ENCODE measurements around the gene GJD3.
"Not testable (repeated sequence)": the region's sequence is repeated elsewhere in the genome, so short reads cannot be mapped to it uniquely, and the experiment has no call there.

Gene GJD3

DNA sequence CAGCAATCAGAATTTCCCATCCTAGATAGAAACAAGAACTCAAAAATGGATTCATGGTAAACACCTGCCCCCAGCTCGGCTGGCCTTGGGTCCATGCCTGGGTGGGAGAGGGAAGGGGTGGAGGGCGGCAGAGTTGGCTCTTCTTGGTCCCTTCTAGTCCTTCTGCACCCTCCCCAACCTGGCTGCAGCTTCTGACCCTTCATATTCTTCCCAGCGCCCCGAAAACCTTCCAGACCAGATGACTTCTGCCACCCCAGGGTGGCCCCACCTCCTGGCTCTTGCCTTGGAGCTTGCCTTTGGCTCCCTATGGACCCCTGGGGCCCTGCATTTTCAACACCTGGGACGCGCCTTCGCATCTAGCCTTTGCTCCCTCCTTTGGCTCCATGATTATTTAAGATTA is 5.4 kb upstream of the GJD3 start:
- DNase-seq (ENCODE audit: low read depth in 2 of 3, low spot score in 1 of 3), result no peak

GRCh38 chr17:40367728-40368127 is 3.2 kb upstream of the GJD3 start:
- DNase-seq (ENCODE audit: low read depth in 2 of 3, low spot score in 1 of 3), result not testable (repeated sequence)

DNA sequence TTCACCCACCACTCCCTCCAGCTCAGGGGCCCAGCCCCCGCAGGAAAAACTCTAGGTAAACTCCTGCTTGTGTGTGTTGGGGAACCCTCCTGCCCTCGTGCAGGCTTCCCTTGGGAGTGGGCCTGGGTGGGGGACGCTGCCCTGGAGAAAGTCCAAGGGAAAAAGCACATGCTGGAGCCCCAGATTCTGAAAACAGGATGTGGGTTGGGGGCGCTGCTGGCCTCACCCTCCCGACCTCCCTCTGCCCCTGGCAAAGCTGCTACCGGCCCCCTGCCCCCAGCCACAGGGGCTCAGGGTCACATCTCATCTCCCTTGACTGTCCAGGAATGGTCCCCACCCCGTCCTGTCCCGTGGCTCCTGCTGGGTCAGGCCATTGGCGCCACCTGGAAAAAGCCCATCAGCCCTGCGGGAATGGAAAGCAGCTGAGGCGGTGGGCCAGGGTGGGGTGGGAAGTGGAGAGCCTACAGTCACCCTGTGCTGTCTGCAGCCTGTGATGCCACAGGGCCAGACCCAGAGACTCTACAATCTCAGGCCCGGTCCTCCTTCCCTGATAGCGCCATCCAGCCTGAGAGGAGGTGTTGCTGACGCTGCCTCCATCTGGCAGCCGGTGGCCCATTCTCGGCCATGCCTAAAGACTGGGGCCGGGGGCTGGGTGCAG is 2.5 kb upstream of the GJD3 start:
- DNase-seq (ENCODE audit: low read depth in 2 of 3, low spot score in 1 of 3), result no peak

DNA sequence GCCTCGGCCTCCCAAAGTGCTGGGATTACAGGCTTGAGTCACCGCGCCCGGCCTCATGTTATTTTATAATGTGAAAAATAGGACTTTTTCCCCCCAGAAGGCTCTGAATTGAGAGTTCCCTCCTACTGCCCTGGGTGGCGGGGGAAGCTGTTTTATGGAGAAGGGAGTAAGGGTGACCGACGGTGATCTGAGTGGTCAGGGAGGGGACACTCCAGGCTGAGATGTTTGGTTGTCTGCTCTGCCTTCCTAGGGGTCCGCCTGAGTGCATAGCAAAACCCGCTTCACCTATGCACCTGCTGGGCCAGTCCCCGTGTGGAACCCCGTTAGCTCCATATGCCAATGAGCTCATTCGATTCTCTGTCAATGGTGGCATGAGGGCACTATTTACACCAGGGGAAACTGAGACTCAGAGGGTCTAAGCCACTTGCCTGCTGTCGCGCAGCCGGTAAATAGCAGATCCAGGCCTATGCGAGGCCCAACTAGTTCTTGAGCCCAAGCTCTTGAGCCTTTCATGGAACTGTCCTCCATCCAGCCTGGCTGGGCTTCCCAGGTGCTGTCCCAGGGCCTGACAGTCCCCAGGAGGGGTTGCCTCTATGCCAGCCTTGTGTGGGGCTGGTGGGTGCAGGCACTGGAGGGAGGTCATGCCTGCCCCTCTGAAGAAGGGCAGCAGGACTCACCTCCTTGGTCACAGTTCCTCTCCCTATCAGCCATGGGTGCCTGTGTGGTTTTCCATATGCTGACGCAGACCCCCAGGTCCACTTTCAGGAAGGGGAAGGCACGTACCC is 1.7 kb upstream of the GJD3 start:
- DNase-seq (ENCODE audit: low read depth in 2 of 3, low spot score in 1 of 3), result no peak

DNA sequence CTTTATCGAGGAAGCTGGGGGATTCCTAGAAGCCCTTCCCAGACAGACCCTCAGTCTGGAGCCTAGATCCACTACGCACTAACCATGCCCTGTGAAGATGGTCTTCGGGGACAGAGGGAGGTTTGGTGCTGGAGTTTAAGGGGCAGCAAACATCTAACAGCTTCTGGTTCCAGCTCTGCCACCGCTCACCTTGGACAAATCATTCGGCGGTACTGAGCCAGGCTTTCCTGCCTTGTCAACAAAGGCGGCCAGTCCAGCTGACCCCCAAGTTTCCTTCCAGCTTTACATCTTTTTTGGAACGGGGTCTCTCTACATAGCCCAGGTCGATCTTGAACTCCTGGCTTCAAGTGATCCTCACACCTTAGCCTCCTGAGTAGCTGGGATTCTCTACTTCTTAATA is 369 bp upstream of the GJD3 start:
- no peak for DNase-seq (ENCODE audit: low read depth in 2 of 3, low spot score in 1 of 3)

GRCh38 chr17:40363111-40363827 is 1.3 kb downstream of the GJD3 start:
- DNase-seq (ENCODE audit: low read depth in 2 of 3, low spot score in 1 of 3), result no peak

- peak; percentile 78 to 84 (median 79) for DNase-seq (ENCODE audit: low read depth in 2 of 3, low spot score in 1 of 3)
Measured at GRCh38 chr17:40362696-40363110, 1.8 kb downstream of the GJD3 start.

DNA sequence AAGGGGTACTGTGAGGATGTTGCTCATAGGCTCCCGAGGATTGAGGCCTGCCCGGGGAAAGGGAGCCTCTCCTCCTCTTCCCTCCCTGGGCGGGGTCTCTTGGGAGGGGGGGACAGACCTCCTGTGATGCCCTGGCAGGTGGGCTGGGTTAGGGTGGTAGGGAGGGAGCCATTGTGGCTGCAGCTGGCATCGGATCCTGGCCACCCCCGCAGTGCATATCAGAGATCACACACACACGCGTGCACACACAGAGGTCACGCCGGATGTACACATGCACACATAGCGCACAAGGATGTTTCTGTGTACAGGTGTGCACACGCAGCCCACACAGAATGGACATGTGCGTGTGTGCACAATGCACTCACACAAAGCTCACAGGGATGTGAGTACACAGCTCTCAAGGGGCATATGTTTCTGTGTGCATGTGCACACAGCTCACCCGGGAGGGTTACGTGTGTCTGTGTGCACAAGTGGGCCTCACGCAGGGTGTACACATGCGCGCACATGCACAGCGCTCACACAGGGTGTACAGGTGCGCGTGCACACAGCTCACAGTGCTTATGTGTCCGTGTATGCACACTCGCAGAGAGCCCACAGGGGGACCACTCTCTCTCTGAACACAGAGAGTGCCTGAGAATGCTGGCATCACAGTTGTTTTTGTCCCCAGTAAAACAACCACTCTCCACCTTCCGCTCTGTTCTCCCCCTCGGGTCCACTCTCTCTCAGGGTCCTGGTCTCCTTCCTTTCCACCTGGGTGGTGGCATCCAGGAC is 2.4 kb downstream of the GJD3 start:
- no peak for DNase-seq (ENCODE audit: low read depth in 2 of 3, low spot score in 1 of 3)

DNA sequence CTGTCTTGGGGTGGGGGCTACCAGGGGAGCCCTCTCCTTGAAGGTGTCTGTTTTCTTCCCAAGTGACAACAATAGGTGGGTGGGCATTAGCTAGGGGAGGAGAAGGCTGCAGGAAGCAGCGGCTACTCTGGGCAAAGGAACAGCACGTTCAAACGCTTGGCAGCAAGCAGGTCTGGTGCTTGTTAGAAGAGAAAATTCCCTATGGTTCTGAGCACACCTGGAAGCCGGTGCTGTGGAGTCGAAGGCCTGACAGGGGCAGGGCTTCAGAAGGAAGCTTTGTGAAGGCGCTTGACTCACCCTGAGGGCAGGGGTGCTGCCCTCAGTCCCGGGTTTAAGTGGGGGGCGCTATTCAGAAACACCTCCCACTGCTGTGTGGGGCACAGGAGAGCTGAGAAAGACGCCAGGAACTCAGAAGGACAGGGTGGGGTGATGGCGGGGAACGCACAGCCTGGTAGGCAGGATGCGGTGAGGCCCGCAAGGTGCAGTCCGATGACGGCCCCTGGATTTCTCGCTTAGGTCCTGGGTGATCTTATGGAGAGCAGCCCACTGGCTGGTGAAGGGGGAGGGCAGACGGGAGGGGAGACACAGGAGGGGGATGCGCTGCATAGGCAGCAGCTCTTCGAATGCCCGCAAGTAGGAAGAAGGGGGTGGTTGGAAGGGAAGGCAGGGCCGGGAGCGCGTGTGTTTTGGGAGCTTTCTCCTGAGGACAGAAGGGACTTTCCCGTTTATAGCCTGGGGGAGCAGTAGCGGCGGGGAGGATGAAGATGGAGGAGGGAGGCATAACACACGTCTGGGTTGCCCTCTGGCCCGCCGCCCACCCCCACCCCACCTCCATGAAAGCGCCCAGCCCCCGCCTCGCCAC is 3.2 kb downstream of the GJD3 start:
- no peak for DNase-seq (ENCODE audit: low read depth in 2 of 3, low spot score in 1 of 3)

DNA sequence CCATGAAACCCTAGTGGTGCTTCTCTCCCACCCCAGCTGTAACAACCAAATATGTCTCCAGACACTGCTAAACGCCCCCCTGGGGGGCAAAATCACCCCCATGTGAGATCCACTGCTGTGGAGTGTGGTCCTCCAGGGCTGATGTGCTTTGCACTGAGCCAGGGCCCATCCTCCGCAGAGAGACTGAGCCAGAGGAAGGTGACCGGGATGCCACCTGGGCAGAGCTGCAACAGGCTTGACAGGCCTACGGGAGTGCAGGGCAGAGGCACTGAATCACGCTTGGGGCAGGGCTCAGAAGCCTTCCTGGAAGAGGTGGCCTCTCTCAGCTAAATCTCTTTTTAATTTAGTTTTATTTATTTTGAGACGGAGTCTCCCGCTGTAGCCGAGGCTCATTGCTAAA is 4.4 kb downstream of the GJD3 start:
- DNase-seq (ENCODE audit: low read depth in 2 of 3, low spot score in 1 of 3), result no peak

DNA sequence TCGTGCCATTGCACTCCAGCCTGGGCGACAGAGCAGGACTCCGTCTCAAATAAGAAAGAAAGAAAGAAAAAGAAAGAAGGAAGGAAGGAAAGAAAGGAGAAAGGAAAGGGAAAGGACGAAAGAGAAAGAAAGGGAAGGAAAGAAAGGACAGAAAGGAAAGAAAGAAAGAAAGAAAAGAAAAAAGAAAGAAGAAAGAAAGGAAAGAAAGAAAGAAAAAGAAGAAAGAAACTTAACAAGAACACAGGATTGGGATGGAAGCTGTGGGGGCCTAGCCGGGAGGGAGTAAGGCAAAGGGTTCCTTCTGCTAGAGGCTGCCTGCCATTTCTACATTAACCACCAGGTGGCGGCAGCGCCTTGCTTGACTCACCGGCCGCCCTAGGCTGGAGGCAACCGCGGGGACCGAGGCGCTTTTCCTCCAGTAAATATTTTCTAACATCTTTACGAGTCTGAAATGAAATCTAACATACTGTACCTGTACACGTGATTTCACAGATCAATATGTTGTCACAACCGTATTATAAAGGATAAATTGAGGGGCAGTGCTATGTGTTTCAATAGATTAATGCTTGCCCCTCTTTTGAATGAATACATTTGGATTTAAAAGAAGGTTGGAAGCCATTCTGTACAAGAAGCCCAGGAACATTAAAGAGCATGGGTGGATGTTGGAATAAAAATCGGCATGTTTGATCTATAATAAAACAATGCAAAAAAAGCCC is 6.1 kb downstream of the GJD3 start:
- peak; percentile 79 to 95 (median 87) for DNase-seq (ENCODE audit: low read depth in 2 of 3, low spot score in 1 of 3)

GRCh38 chr17:40356990-40357881 is 7.3 kb downstream of the GJD3 start:
- DNase-seq (ENCODE audit: low read depth in 2 of 3, low spot score in 1 of 3), result no peak

DNA sequence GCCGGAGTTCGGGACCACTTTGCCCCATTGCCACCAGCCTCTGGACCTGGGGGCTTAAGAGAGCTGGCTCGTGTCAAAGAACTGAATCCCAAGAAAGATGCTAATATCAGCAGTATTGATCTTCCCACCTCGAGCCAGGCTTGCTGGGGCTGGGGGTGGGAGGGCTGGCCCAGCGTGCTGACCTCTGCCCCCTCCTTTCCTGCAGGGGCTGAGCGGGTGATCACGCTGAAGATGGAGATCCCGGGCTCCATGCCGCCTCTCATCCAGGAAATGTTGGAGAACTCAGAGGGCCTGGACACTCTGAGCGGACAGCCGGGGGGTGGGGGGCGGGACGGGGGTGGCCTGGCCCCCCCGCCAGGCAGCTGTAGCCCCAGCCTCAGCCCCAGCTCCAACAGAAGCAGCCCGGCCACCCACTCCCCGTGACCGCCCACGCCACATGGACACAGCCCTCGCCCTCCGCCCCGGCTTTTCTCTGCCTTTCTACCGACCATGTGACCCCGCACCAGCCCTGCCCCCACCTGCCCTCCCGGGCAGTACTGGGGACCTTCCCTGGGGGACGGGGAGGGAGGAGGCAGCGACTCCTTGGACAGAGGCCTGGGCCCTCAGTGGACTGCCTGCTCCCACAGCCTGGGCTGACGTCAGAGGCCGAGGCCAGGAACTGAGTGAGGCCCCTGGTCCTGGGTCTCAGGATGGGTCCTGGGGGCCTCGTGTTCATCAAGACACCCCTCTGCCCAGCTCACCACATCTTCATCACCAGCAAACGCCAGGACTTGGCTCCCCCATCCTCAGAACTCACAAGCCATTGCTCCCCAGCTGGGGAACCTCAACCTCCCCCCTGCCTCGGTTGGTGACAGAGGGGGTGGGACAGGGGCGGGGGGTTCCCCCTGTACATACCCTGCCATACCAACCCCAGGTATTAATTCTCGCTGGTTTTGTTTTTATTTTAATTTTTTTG is 8.5 kb downstream of the GJD3 start:
- DNase-seq (ENCODE audit: low read depth in 2 of 3, low spot score in 1 of 3), result no peak

DNA sequence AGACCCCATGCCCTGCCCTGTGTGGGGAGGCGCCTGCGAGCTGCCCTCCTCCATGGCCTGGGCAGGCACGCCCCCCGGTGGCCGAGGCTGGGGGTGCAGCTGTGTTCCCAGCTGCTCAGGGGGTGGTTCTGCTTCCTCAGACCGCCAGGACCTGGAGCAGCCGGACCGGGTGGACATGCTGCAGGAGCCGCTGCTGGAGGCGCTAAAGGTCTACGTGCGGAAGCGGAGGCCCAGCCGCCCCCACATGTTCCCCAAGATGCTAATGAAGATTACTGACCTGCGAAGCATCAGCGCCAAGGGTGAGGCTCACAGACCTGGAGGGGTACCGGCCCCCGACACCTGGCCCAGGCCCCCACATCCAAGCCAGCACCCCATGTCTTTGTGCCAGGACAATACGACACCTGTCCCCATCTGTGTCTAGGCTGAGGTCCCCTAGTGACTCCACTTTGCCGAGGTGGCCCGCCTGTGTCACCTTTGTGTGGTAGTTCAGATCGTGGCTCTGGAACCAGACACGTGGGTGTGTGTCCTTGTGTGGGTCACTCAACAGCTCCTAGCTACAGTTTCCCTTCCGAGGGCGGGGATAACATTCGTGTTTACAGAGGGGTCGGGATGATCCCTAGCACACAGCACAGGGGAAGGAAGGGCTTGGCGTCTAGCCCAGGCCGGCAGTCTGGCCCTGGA is 9.3 kb downstream of the GJD3 start:
- peak; percentile 56 to 83 (median 63) for DNase-seq (ENCODE audit: low read depth in 2 of 3, low spot score in 1 of 3)

- DNase-seq (ENCODE audit: low read depth in 2 of 3, low spot score in 1 of 3), result no peak
Measured at GRCh38 chr17:40354221-40355122, 10.1 kb downstream of the GJD3 start.

DNA sequence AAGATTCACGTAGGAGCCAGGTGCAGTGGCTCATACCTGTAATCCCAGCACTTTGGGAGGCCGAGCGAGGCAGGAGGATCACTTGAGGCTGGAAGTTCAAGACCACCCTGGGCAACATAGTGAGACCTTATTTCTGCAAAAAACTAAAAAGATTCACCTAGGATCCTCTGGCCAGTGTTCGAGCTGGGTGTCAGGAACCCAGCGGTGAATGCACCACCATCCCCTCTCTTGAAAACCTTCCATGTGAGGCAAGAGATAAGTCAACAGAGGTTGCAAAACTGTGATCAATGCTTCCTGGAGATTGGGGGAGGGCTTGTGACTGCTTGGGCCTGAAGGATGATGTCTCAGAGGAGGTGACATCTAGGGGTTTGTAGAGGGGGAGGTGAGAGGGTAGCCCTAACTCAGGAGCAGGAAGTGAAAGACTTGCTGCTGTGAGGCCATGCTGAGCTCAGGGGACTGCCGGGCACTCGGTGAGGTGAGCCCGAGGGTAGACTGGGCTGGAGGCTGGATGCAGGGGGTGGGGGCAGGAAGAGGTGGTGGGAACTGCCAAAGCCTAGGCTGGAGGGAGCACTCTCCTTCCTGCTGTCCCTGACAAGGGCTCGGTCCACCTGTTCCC is 11.7 kb downstream of the GJD3 start:
- DNase-seq (ENCODE audit: low read depth in 2 of 3, low spot score in 1 of 3), result no peak
